Spleen (tissue), 11 donors: ENCODE measurements around the gene GAREM1. TPM values are rescaled to one million over a fixed set of nuclear protein-coding genes. Genes with fewer than 3 reads are reported as not detected.

Source experiments
- DNase-seq: peaks from one replicate; pipeline ENCODE4 v3.0.0-alpha.2; 2020
- H3K27ac ChIP-seq, 8 donors: fragments of 200-600 bp; sonication (generic) in 7 of 8; 1 replicate in 4 of 8; 2 replicates in 4 of 8; pipeline versions ENCODE4 v1.5.0 to v1.8.0; 2016 to 2021; ENCODE audit warnings: inconsistent platforms in 4 of 8, mild to moderate bottlenecking in 4 of 8, moderate library complexity in 1 of 8
- H3K27me3 ChIP-seq, 7 donors: fragments of 200-600 bp; sonication (generic) in 6 of 7; replicated peaks in 1 of 7; 1 replicate in 4 of 7; 2 replicates in 3 of 7; pipeline versions ENCODE4 v1.5.0 to v1.8.0; 2016 to 2021; ENCODE audit warnings: inconsistent platforms in 3 of 7, mild to moderate bottlenecking in 1 of 7
- H3K36me3 ChIP-seq, 6 donors: fragments of 200-600 bp; sonication (generic) in 5 of 6; 1 replicate in 4 of 6; 2 replicates in 2 of 6; pipeline versions ENCODE4 v1.5.0 to v1.8.0; 2016 to 2021; ENCODE audit warnings: inconsistent platforms in 2 of 6
- H3K4me1 ChIP-seq, 6 donors: fragments of 200-600 bp; sonication (generic) in 5 of 6; 1 replicate in 3 of 6; 2 replicates in 3 of 6; pipeline versions ENCODE4 v1.5.0 to v1.8.0; 2016 to 2021; ENCODE audit warnings: inconsistent platforms in 3 of 6
- H3K4me3 ChIP-seq, 8 donors: fragments of 200-600 bp; sonication (generic) in 7 of 8; 1 replicate in 4 of 8; 2 replicates in 4 of 8; pipeline versions ENCODE4 v1.5.0 to v1.8.0; 2016 to 2021; ENCODE audit warnings: inconsistent platforms in 4 of 8, mild to moderate bottlenecking in 4 of 8, moderate library complexity in 2 of 8
- H3K9me3 ChIP-seq, 8 donors: fragments of 200-600 bp; sonication (generic) in 7 of 8; 1 replicate in 4 of 8; 2 replicates in 4 of 8; pipeline versions ENCODE4 v1.5.0 to v1.8.0; 2016 to 2021; ENCODE audit warnings: inconsistent platforms in 4 of 8
- POLR2A ChIP-seq, 3 donors: fragments of 450-650 bp; IDR thresholded peaks; one replicate each; pipeline ENCODE4 v1.5.1; 2017; ENCODE audit warnings: antibody characterized with exemption in 3 of 3, mild to moderate bottlenecking in 1 of 3
- POLR2AphosphoS5 ChIP-seq, 3 donors: sonication (generic); formaldehyde crosslinking; IDR thresholded peaks; one replicate each; pipeline ENCODE4 v1.5.1; 2017; ENCODE audit warnings: antibody characterized with exemption in 3 of 3
- WGBS, 5 donors: extraction: QIAGEN DNeasy Blood & Tissue Kit in 3 of 5; methylation state at CpG; one replicate each; pipeline versions ENCODE4 v1.1.5 to v1.1.7; 2013 to 2018; 5-methylcytosine and 5-hydroxymethylcytosine counted together
- intact Hi-C: fragments of 100-400 bp; cut with DNase I; formaldehyde crosslinking; loops from one replicate; pipeline ENCODE4 v1.15.0; 2023; ENCODE audit warnings: low total_unique reads
- polyA plus RNA-seq, 3 donors: library from polyadenylated mRNA; stranded (reverse); fragments of 200-250 nt; gene quantifications; one replicate each; pipeline ENCODE4 v1.2.1, GENCODE V29; 2013
- total RNA-seq, 7 donors: library from RNA; depleted of rRNA in 3 of 7; stranded (reverse); fragments of >200 nt in 3 of 7; fragmentation: NEBNext Ultra II Directional in 4 of 7; extraction: Animal tissue kit (Norgen Biotek cat#: 25700) in 4 of 7; gene quantifications; one replicate each; pipeline versions ENCODE4 v1.1.0 to v1.2.1, GENCODE V29; 2016 to 2021
- TF ChIP-seq, protein P1 (sequence below), 11 experiments: fragments of 200-600 bp in 7 of 11; fragments of 450-650 bp in 4 of 11; sonication (generic) in 4 of 11; IDR thresholded peaks in 8 of 11; conservative IDR thresholded peaks in 3 of 11; 1 replicate in 7 of 11; 2 replicates in 4 of 11; pipeline versions ENCODE4 v1.4.0 to v1.8.0; 2016 to 2021; ENCODE audit warnings: antibody characterized with exemption in 11 of 11, inconsistent platforms in 4 of 11, mild to moderate bottlenecking in 1 of 11
- donor health status: healthy with polysubstance abuse.
- donor health status: DM: no; HTN: no; CAD: no; lungs with moderate emphysema.
- donor health status: DM: no; HTN: no; CAD: no.
- donor health status: Bipolar disorder and iron deficiency.
- donor health status: healthy.
- donor health status: DM: no; HTN: no; CAD: no.
- donor health status: DM: yes; HTN: yes; CAD: no.

The GAREM1 gene
- total and polyA plus RNA-seq, 10 donors: 0.20 to 8.2 (median 3.5) TPM

DNA sequence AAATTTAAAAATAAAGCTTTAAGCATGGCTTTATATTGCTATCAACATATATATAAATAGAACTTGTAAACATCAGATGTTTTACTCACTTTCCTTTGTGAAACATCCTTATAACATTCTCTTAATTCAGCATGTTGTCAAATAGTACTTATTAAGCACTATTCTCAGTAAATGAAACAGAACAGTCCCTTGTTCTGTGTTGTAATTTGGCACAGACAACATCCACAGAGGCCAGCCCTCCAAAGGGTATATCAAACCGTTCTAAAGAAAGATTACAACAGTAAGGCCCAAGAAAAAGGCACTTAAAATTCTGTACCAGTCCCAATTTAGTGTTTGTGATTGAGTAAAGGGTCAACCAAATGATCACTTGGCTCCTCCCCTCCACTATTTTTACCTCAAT, 46.0 kb downstream of the GAREM1 start:
- Histone ChIP-seq H3K4me1 (peaks cover 0 to 10% (median 0%) of the 10 kb centered on the region in 6 donors), H3K36me3 (no peaks in the 10 kb centered on the region), H3K27ac (no peak overlapping the region), H3K4me3 (no peak overlapping the region), H3K27me3 (no peaks in the 10 kb centered on the region), H3K9me3 (no peaks in the 10 kb centered on the region)
- WGBS, 5 donors: 46 to 62% (median 52%) methylated on average over 1 of the region's 1 CpG
- DNase-seq: no peak
- intact Hi-C loops: no loop called here
- TF ChIP-seq POLR2AphosphoS5 (IDR thresholded peaks at IDR 0.05): no peak
- no peak for TF ChIP-seq POLR2A (IDR thresholded peaks at IDR 0.05)

DNA sequence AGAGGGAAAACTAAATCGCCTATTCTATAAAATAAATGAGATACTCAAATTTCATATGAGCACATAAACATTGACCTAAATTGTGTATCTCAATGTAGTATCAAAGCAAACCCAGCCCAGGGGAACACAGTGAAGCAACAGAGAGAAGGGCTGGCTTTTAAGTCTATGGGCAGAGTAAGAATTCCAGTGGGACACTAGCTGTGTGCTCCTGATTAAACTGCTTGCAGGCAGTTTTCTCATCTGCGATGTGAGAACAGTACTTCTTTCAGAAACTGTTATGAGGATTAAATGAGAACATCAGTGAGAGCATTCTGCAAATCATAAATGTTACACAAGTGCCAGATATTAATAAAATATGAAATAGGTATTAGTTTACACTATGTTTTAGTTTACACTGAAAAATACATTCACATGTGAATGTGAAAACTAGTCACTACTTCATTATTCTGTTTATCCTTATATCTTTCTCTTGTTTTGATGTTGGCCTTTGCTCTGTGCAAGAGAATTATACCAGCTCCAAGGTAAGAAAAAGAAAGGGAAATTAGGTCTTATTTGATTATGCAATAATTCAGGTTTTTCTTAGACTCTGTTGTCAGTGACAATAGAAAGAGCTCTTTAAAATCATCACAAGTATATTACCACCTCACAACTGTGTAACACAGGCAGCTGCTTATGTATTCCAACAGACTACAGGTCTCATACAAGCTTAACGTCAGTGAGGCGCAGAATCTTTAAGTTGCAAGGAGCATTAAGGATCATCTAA, 47.5 kb downstream of the GAREM1 start:
- Histone ChIP-seq H3K4me1 (peaks cover 0 to 10% (median 0%) of the 10 kb centered on the region in 6 donors), H3K27ac (no peak overlapping the region), H3K9me3 (no peaks in the 10 kb centered on the region), H3K36me3 (no peaks in the 10 kb centered on the region), H3K4me3 (no peak overlapping the region), H3K27me3 (no peaks in the 10 kb centered on the region)
- TF ChIP-seq, protein P1, sequence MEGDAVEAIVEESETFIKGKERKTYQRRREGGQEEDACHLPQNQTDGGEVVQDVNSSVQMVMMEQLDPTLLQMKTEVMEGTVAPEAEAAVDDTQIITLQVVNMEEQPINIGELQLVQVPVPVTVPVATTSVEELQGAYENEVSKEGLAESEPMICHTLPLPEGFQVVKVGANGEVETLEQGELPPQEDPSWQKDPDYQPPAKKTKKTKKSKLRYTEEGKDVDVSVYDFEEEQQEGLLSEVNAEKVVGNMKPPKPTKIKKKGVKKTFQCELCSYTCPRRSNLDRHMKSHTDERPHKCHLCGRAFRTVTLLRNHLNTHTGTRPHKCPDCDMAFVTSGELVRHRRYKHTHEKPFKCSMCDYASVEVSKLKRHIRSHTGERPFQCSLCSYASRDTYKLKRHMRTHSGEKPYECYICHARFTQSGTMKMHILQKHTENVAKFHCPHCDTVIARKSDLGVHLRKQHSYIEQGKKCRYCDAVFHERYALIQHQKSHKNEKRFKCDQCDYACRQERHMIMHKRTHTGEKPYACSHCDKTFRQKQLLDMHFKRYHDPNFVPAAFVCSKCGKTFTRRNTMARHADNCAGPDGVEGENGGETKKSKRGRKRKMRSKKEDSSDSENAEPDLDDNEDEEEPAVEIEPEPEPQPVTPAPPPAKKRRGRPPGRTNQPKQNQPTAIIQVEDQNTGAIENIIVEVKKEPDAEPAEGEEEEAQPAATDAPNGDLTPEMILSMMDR (IDR thresholded peaks at IDR 0.05 in 8 of 11, conservative IDR thresholded peaks at IDR 0.05 in 3 of 11): no peak
- TF ChIP-seq POLR2A (IDR thresholded peaks at IDR 0.05) (no peak), POLR2AphosphoS5 (IDR thresholded peaks at IDR 0.05) (no peak)
- 85 to 95% (median 89%) methylated on average over 4 of the region's 4 CpGs for WGBS, 5 donors
- intact Hi-C loops: no loop called here
- no peak for DNase-seq

GRCh38 chr18:32422201-32422600, 48.5 kb downstream of the GAREM1 start:
- no peaks in the 10 kb centered on the region for H3K36me3 ChIP-seq
- no peaks in the 10 kb centered on the region for H3K27me3 ChIP-seq
- intact Hi-C loops: no loop called here
- TF ChIP-seq POLR2AphosphoS5 (IDR thresholded peaks at IDR 0.05) (no peak), POLR2A (IDR thresholded peaks at IDR 0.05) (no peak)
- TF ChIP-seq, protein P1 (IDR thresholded peaks at IDR 0.05 in 8 of 11, conservative IDR thresholded peaks at IDR 0.05 in 3 of 11): no peak
- no peak for DNase-seq
- H3K4me3 ChIP-seq: no peak overlapping the region
- peaks cover 0 to 2% (median 0%) of the 10 kb centered on the region in 8 donors for H3K9me3 ChIP-seq
- no peak overlapping the region for H3K27ac ChIP-seq
- peaks cover 0 to 10% (median 0%) of the 10 kb centered on the region in 6 donors for H3K4me1 ChIP-seq
- 70 to 93% (median 82%) methylated on average over 3 of the region's 3 CpGs for WGBS, 5 donors

- DNase-seq: no peak
- H3K36me3 ChIP-seq: no peaks in the 10 kb centered on the region
- intact Hi-C loops: no loop called here
- 46 to 57% (median 50%) methylated on average over 5 of the region's 5 CpGs for WGBS, 5 donors
- peaks cover 0 to 4% (median 0%) of the 10 kb centered on the region in 8 donors for H3K9me3 ChIP-seq
- TF ChIP-seq POLR2A (IDR thresholded peaks at IDR 0.05): no peak
- TF ChIP-seq POLR2AphosphoS5 (IDR thresholded peaks at IDR 0.05): no peak
- TF ChIP-seq, protein P1 (IDR thresholded peaks at IDR 0.05 in 8 of 11, conservative IDR thresholded peaks at IDR 0.05 in 3 of 11): no peak
- peaks cover 0 to 10% (median 0%) of the 10 kb centered on the region in 6 donors for H3K4me1 ChIP-seq
- H3K4me3 ChIP-seq: no peak overlapping the region
- H3K27ac ChIP-seq: peak overlapping the region in 2 of 8 donors; percentile 19 to 34
- H3K27me3 ChIP-seq: no peaks in the 10 kb centered on the region
These were observed 50.5 kb downstream of the GAREM1 start for GRCh38 chr18:32420084-32420750.
